Testis (tissue), 2 donors: ENCODE data around the gene GSG1L.

Experiments
- CTCF ChIP-seq, 3 experiments: fragments of 450-650 bp in 2 of 3; fragments of 200-600 bp in 1 of 3; sonication (generic) in 1 of 3; IDR thresholded peaks; one replicate each; pipeline ENCODE4 v1.5.1; 2016 to 2019; ENCODE audit warnings: antibody characterized with exemption in 3 of 3, mild to moderate bottlenecking in 2 of 3, moderate library complexity in 1 of 3
- POLR2A ChIP-seq: fragments of 450-650 bp; IDR thresholded peaks from one replicate; pipeline ENCODE4 v1.6.1; 2017; ENCODE audit warnings: antibody characterized with exemption, mild to moderate bottlenecking, moderate library complexity

- TF ChIP-seq CTCF (IDR thresholded peaks at IDR 0.05) (no peak), POLR2A (no peak)
Measured at GRCh38 chr16:27977966-27978365, 85.5 kb downstream of the GSG1L start.
